HEK293T (cell line): ENCODE data around the gene OBI1.

Experiments
- ELF4 ChIP-seq: fragments of 450-650 bp; IDR thresholded peaks from 2 replicates; pipeline ENCODE4 v1.6.1; 2017; ENCODE audit warnings: antibody characterized with exemption
- FOXM1 ChIP-seq: fragments of 450-650 bp; IDR thresholded peaks from 2 replicates; pipeline ENCODE4 v1.6.1; 2017; ENCODE audit warnings: mild to moderate bottlenecking, borderline replicate concordance
- SUZ12 ChIP-seq: fragments of 450-650 bp; IDR thresholded peaks from 2 replicates; pipeline ENCODE4 v1.6.1; 2016; ENCODE audit warnings: mild to moderate bottlenecking
- TF ChIP-seq, protein P1 (sequence below): fragments of 450-650 bp; IDR thresholded peaks from 2 replicates; pipeline ENCODE4 v1.6.1; 2016

DNA sequence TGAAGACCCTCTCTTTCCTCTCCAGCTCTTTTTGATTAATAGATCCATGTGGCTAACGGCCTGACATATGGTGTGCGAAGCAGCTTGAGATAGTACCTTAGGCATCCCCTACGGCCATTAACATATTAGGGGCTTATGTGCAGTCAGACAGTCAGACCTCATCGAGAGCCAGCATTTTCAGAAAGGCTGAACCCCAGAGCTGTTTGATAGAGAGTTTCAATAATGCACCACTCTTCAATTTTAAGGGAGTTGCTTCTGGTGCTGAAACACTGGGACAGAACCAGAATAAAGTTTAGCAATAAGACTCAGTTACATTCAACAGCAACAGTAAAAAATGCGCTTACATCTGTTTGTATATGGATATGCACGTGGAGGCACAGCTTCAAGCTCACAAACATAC, 66.4 kb downstream of the OBI1 start:
- TF ChIP-seq SUZ12: no peak
- no peak for TF ChIP-seq ELF4
- TF ChIP-seq FOXM1: no peak
- TF ChIP-seq, protein P1, sequence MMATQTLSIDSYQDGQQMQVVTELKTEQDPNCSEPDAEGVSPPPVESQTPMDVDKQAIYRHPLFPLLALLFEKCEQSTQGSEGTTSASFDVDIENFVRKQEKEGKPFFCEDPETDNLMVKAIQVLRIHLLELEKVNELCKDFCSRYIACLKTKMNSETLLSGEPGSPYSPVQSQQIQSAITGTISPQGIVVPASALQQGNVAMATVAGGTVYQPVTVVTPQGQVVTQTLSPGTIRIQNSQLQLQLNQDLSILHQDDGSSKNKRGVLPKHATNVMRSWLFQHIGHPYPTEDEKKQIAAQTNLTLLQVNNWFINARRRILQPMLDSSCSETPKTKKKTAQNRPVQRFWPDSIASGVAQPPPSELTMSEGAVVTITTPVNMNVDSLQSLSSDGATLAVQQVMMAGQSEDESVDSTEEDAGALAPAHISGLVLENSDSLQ: no peak
